CD4-positive, alpha-beta T cell (primary cell): ENCODE data around the gene SCAMP1. TPM values are rescaled to one million over a fixed set of nuclear protein-coding genes. Genes with fewer than 3 reads are reported as not detected.

Experiments
- ATAC-seq: fragments of 200-7000 bp; cut with Tn5 transposase; one replicate; pipeline ENCODE4 v1.10.0; 2022; ENCODE audit warnings: mild to moderate bottlenecking; ENCODE audit not compliant: poor library complexity
- CTCF ChIA-PET: fragments of 350-600 bp; sonication (Branson Sonifier 250); formaldehyde crosslinking; loops from one replicate; lab custom pipeline; 2021; ENCODE audit warnings: antibody characterized with exemption, inconsistent platforms; lab: Charles Lee
- POLR2A ChIA-PET: fragments of 350-600 bp; sonication (Branson Sonifier 250); formaldehyde crosslinking; loops from one replicate; lab custom pipeline; 2021; ENCODE audit warnings: antibody characterized with exemption, inconsistent platforms; lab: Charles Lee
- DNase-seq, 14 experiments: peaks; one replicate each; pipeline ENCODE4 v3.0.0-alpha.2; 2013 to 2020; ENCODE audit warnings: mixed read lengths in 2 of 14
- H3K27ac ChIP-seq, 2 donors: one replicate each; pipeline versions ENCODE4 v1.5.1 to v1.7.0; 2013; ENCODE audit warnings: low read length in 2 of 2, low read depth in 1 of 2, mild to moderate bottlenecking in 1 of 2
- H3K27me3 ChIP-seq, 2 experiments: 1 replicate in 1 of 2; 2 replicates in 1 of 2; pipeline versions ENCODE4 v1.6.1 to v1.7.0; 2013; ENCODE audit warnings: low read length in 2 of 2, control low read depth in 1 of 2, mild to moderate bottlenecking in 1 of 2, moderate library complexity in 1 of 2; ENCODE audit not compliant: insufficient read depth in 2 of 2, control insufficient read depth in 1 of 2
- H3K36me3 ChIP-seq: one replicate; pipeline ENCODE4 v1.6.1; 2013; ENCODE audit warnings: low read length, control low read depth; ENCODE audit not compliant: insufficient read depth
- H3K4me1 ChIP-seq: one replicate; pipeline ENCODE4 v1.6.1; 2013; ENCODE audit warnings: low read length, control low read depth; ENCODE audit not compliant: insufficient read depth
- H3K4me3 ChIP-seq: one replicate; pipeline ENCODE4 v1.5.1; 2013; ENCODE audit warnings: mild to moderate bottlenecking, low read length, moderate library complexity
- H3K9me3 ChIP-seq, 2 experiments: 1 replicate in 1 of 2; 2 replicates in 1 of 2; pipeline versions ENCODE4 v1.6.1 to v1.7.0; 2013; ENCODE audit warnings: low read length in 2 of 2, mild to moderate bottlenecking in 2 of 2, control low read depth in 1 of 2, moderate library complexity in 1 of 2; ENCODE audit not compliant: control insufficient read depth in 1 of 2, insufficient read depth in 1 of 2
- H3K27ac Mint-ChIP-seq: one replicate; pipeline ENCODE4 v1.8.0; 2020; ENCODE audit warnings: mixed read lengths
- H3K27me3 Mint-ChIP-seq: one replicate; pipeline ENCODE4 v1.8.0; 2021; ENCODE audit warnings: mixed read lengths
- H3K36me3 Mint-ChIP-seq: one replicate; pipeline ENCODE4 v1.8.0; 2021; ENCODE audit warnings: low read depth, mixed read lengths
- H3K4me1 Mint-ChIP-seq: one replicate; pipeline ENCODE4 v1.8.0; 2021; ENCODE audit warnings: low read depth, mixed read lengths
- H3K4me3 Mint-ChIP-seq: one replicate; pipeline ENCODE4 v1.8.0; 2020; ENCODE audit warnings: mild to moderate bottlenecking, mixed read lengths
- H3K9me3 Mint-ChIP-seq: one replicate; pipeline ENCODE4 v1.8.0; 2020; ENCODE audit warnings: mixed read lengths
- CTCF ChIP-seq: fragments of 200-600 bp; IDR thresholded peaks from one replicate; pipeline ENCODE4 v1.8.0; 2022; ENCODE audit warnings: antibody characterized with exemption, mild to moderate bottlenecking
- intact Hi-C, 2 experiments: fragments of 100-400 bp; cut with DNase I in 1 of 2; cut with micrococcal nuclease in 1 of 2; formaldehyde crosslinking; loops; one replicate each; pipeline versions ENCODE4 v1.15.1 to v1.9.0; 2023 to 2025; cut with DNase I, micrococcal nuclease
- total RNA-seq, 174 experiments: library from RNA in 2 of 174; stranded (reverse) in 2 of 174; gene quantifications; one replicate each; pipeline ENCODE4 v1.2.3 and lab custom pipeline; 2021 to 2026

Gene SCAMP1
- total RNA-seq, 2 experiments from 2014 or later: 16.0 to 18.4 TPM

- CTCF ChIA-PET: interaction anchor here (1.0 kb wide), 1 partner anchor 74 kb away, joined by 3 read pairs; no protein-coding TSS in a partner anchor
Observed at GRCh38 chr5:78369680-78370079, 9.3 kb downstream of the SCAMP1 start.

DNA sequence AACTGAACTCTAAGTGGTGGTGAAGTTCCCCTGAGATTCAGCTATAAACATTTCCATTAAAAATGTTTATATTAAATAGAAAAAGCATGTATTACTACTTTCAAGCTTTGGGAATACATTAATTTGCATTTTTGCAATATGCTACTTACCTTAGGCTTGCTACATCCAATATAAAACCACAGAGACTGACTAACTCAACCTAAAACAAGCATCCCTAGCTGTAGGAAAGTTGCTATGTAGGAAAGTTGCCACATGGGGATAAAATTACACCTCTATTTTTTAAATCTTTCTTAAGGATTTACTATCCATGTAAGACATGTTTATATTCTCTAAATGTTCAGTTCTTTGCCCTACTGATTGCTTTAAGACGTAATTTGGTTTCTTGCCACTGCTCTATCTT is 12.8 kb downstream of the SCAMP1 start:
- Mint-ChIP-seq H3K4me3 (no peak overlapping the region), H3K27me3 (no peaks in the 10 kb centered on the region), H3K27ac (no peak overlapping the region), H3K9me3 (no peaks in the 10 kb centered on the region), H3K4me1 (peaks cover 52% of the 10 kb centered on the region), H3K36me3 (no peaks in the 10 kb centered on the region)
- Histone ChIP-seq H3K27ac (no peak overlapping the region), H3K4me3 (no peak overlapping the region), H3K4me1 (peaks cover 6% of the 10 kb centered on the region), H3K36me3 (no peaks in the 10 kb centered on the region), H3K27me3 (no peaks in the 10 kb centered on the region), H3K9me3 (no peaks in the 10 kb centered on the region)
- TF ChIP-seq CTCF: no peak
- intact Hi-C loops: no loop called here
- POLR2A ChIA-PET: interaction anchor here (1.0 kb wide), 1 partner anchor 13 kb away, joined by 3 read pairs; the partner anchor contains the start of gene SCAMP1
- no peak for DNase-seq
- no peak for ATAC-seq
- CTCF ChIA-PET: no interaction called here

More at GRCh38 chr5:78369680-78370079, 9.3 kb downstream of the SCAMP1 start:
- Histone ChIP-seq H3K4me3 (no peak overlapping the region), H3K9me3 (no peaks in the 10 kb centered on the region), H3K36me3 (no peaks in the 10 kb centered on the region), H3K27ac (no peak overlapping the region), H3K27me3 (no peaks in the 10 kb centered on the region), H3K4me1 (peaks cover 8% of the 10 kb centered on the region)
- no peak for TF ChIP-seq CTCF
- no peaks in the 10 kb centered on the region for H3K27me3 Mint-ChIP-seq
- DNase-seq: no peak
- no peaks in the 10 kb centered on the region for H3K36me3 Mint-ChIP-seq
- H3K27ac Mint-ChIP-seq: no peak overlapping the region
- POLR2A ChIA-PET: interaction anchor here (1.4 kb wide), 1 partner anchor 9 kb away, joined by 3 read pairs; the partner anchor contains the start of gene SCAMP1
- no peak for ATAC-seq
- intact Hi-C loops: loop anchor here in 1 of 2 experiments (10.0 kb wide), 1 partner anchor 865 kb away; the partner anchor contains the start of gene JMY
- peaks cover 60% of the 10 kb centered on the region for H3K4me1 Mint-ChIP-seq
- H3K4me3 Mint-ChIP-seq: no peak overlapping the region
- no peaks in the 10 kb centered on the region for H3K9me3 Mint-ChIP-seq

DNA sequence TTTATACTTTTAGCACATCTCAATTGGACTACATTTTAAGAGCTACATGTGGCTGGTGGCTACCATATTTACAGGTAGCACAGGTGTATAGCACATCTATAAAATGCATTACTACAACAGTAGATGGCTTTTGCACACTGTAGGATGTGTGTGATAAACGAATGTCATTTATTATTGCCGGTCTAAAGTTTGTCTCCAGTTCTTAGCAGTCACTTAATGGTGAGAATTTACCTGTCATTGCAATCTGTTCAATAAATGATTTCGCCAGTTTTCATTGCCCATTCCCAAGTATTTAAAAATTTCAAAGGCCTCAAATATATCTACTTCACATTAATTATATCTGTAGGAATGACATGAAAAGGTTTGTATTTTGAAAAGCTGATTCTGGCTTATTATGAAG is 15.9 kb downstream of the SCAMP1 start:
- H3K27ac Mint-ChIP-seq: no peak overlapping the region
- H3K4me1 Mint-ChIP-seq: peaks cover 51% of the 10 kb centered on the region
- Histone ChIP-seq H3K9me3 (no peaks in the 10 kb centered on the region), H3K4me1 (no peaks in the 10 kb centered on the region), H3K36me3 (no peaks in the 10 kb centered on the region), H3K27me3 (no peaks in the 10 kb centered on the region), H3K27ac (no peak overlapping the region), H3K4me3 (no peak overlapping the region)
- no peaks in the 10 kb centered on the region for H3K27me3 Mint-ChIP-seq
- H3K36me3 Mint-ChIP-seq: peaks cover 11% of the 10 kb centered on the region
- ATAC-seq (no peak), DNase-seq (no peak)
- ChIA-PET CTCF (no interaction called here), POLR2A (no interaction called here)
- intact Hi-C loops: no loop called here
- no peaks in the 10 kb centered on the region for H3K9me3 Mint-ChIP-seq
- H3K4me3 Mint-ChIP-seq: no peak overlapping the region
- TF ChIP-seq CTCF: no peak
